ENCODE results near the gene C16orf74.

Gene C16orf74

GRCh38 chr16:85667261-85667660, 83.6 kb downstream of the C16orf74 start:
- no peaks in the 10 kb centered on the region for H3K27me3 ChIP-seq (ENCODE audit: control insufficient read depth, low read length)
- no peaks in the 10 kb centered on the region for H3K9me2 ChIP-seq (replicated peaks; ENCODE audit: control insufficient read depth, low read length)
- no peaks in the 10 kb centered on the region for H3F3A ChIP-seq (ENCODE audit: control insufficient read depth, insufficient read depth)
- no peaks in the 10 kb centered on the region for H3K9me3 ChIP-seq (ENCODE audit: control insufficient read depth, insufficient read depth, low read length)
- no peak overlapping the region for H3K4me3 ChIP-seq (ENCODE audit: low read length)
- no peak overlapping the region for H3K4me2 ChIP-seq (ENCODE audit: low read length)
- no peaks in the 10 kb centered on the region for H3K79me2 ChIP-seq (ENCODE audit: control insufficient read depth, low read length)
- no peaks in the 10 kb centered on the region for H3K4me1 ChIP-seq (ENCODE audit: control insufficient read depth, low read length)
- no peak overlapping the region for H3K27ac ChIP-seq (ENCODE audit: low read depth, low read length)
- H4K20me1 ChIP-seq (ENCODE audit: control insufficient read depth, insufficient read depth, low read depth, low read length), result peaks cover 3% of the 10 kb centered on the region; the same call in 1 of the 2 replicates
- no peak for TF ChIP-seq EZH2phosphoT487 (IDR thresholded peaks at IDR 0.05; ENCODE audit: borderline replicate concordance, low read length)
- no peak for TF ChIP-seq CTCF (IDR thresholded peaks at IDR 0.05; ENCODE audit: low read depth, low read length, poor library complexity, severe bottlenecking)
- peaks cover 97% of the 10 kb centered on the region for H3K36me3 ChIP-seq (ENCODE audit: control insufficient read depth, low read length)

- H3K27ac ChIP-seq (ENCODE audit: low read depth, low read length), result no peak overlapping the region
- H4K20me1 ChIP-seq (ENCODE audit: control insufficient read depth, insufficient read depth, low read depth, low read length), result peaks cover 3% of the 10 kb centered on the region; the same call in 1 of the 2 replicates
- no peaks in the 10 kb centered on the region for H3K27me3 ChIP-seq (ENCODE audit: control insufficient read depth, low read length)
- no peaks in the 10 kb centered on the region for H3K4me1 ChIP-seq (ENCODE audit: control insufficient read depth, low read length)
- TF ChIP-seq EZH2phosphoT487 (IDR thresholded peaks at IDR 0.05; ENCODE audit: borderline replicate concordance, low read length) (no peak), CTCF (IDR thresholded peaks at IDR 0.05; ENCODE audit: low read depth, low read length, poor library complexity, severe bottlenecking) (no peak)
- H3K4me3 ChIP-seq (ENCODE audit: low read length), result no peak overlapping the region
- H3K36me3 ChIP-seq (ENCODE audit: control insufficient read depth, low read length), result peaks cover 94% of the 10 kb centered on the region
- H3K9me2 ChIP-seq (replicated peaks; ENCODE audit: control insufficient read depth, low read length), result no peaks in the 10 kb centered on the region
- H3K9me3 ChIP-seq (ENCODE audit: control insufficient read depth, insufficient read depth, low read length), result no peaks in the 10 kb centered on the region
- H3K4me2 ChIP-seq (ENCODE audit: low read length), result no peak overlapping the region
- H3F3A ChIP-seq (ENCODE audit: control insufficient read depth, insufficient read depth), result no peaks in the 10 kb centered on the region
- no peaks in the 10 kb centered on the region for H3K79me2 ChIP-seq (ENCODE audit: control insufficient read depth, low read length)
Observed at GRCh38 chr16:85665929-85666328, 85.0 kb downstream of the C16orf74 start.

- no peak overlapping the region for H3K4me3 ChIP-seq (ENCODE audit: low read length)
- no peak overlapping the region for H3K4me2 ChIP-seq (ENCODE audit: low read length)
- H3K27ac ChIP-seq (ENCODE audit: low read depth, low read length), result no peak overlapping the region
- H3K27me3 ChIP-seq (ENCODE audit: control insufficient read depth, low read length), result no peaks in the 10 kb centered on the region
- no peaks in the 10 kb centered on the region for H3K9me2 ChIP-seq (replicated peaks; ENCODE audit: control insufficient read depth, low read length)
- no peaks in the 10 kb centered on the region for H3K79me2 ChIP-seq (ENCODE audit: control insufficient read depth, low read length)
- H3K9me3 ChIP-seq (ENCODE audit: control insufficient read depth, insufficient read depth, low read length), result no peaks in the 10 kb centered on the region
- no peaks in the 10 kb centered on the region for H3K4me1 ChIP-seq (ENCODE audit: control insufficient read depth, low read length)
- H3K36me3 ChIP-seq (ENCODE audit: control insufficient read depth, low read length), result peaks cover 89% of the 10 kb centered on the region
- H3F3A ChIP-seq (ENCODE audit: control insufficient read depth, insufficient read depth), result no peaks in the 10 kb centered on the region
- TF ChIP-seq CTCF (IDR thresholded peaks at IDR 0.05; ENCODE audit: low read depth, low read length, poor library complexity, severe bottlenecking) (no peak), EZH2phosphoT487 (IDR thresholded peaks at IDR 0.05; ENCODE audit: borderline replicate concordance, low read length) (no peak)
- peaks cover 3% of the 10 kb centered on the region; the same call in 1 of the 2 replicates for H4K20me1 ChIP-seq (ENCODE audit: control insufficient read depth, insufficient read depth, low read depth, low read length)
Observed at GRCh38 chr16:85665373-85665740, 85.5 kb downstream of the C16orf74 start.
